HG03439 (cell line): ENCODE data around the gene CFAP410.
"Not testable (repeated sequence)": the region's sequence is repeated elsewhere in the genome, so short reads cannot be mapped to it uniquely, and the experiment has no call there.

Source experiments
- ATAC-seq: cut with Tn5 transposase; IDR thresholded peaks from one replicate; pipeline ENCODE4 v1.9.1; 2021; ENCODE audit warnings: mild to moderate bottlenecking, moderate library complexity; ENCODE audit not compliant: unreplicated experiment

The CFAP410 gene

GRCh38 chr21:44288251-44289110, 50.7 kb downstream of the CFAP410 start:
- no peak for ATAC-seq

GRCh38 chr21:44286716-44287632, 52.2 kb downstream of the CFAP410 start:
- no peak for ATAC-seq

GRCh38 chr21:44286086-44286715, 53.0 kb downstream of the CFAP410 start:
- ATAC-seq, result no peak

- no peak for ATAC-seq
Observed at GRCh38 chr21:44285138-44285992, 53.8 kb downstream of the CFAP410 start, which contains the start of gene AIRE. Gene AIRE, plus strand, starts transcription at chr21:44285876. Its CDS starts 131 bp downstream, at chr21:44286007.

GRCh38 chr21:44283948-44284347, 55.2 kb downstream of the CFAP410 start:
- ATAC-seq, result no peak

GRCh38 chr21:44283211-44283785, 55.9 kb downstream of the CFAP410 start:
- not testable (repeated sequence) for ATAC-seq

GRCh38 chr21:44282370-44282769, 56.8 kb downstream of the CFAP410 start:
- ATAC-seq, result no peak

GRCh38 chr21:44281801-44282200, 57.4 kb downstream of the CFAP410 start:
- no peak for ATAC-seq

- ATAC-seq, result no peak
Observed at GRCh38 chr21:44279354-44280260, 59.6 kb downstream of the CFAP410 start.
